Endodermal cell (in vitro differentiated cells): ENCODE measurements around the gene HSF2BP. TPM values are rescaled to one million over a fixed set of nuclear protein-coding genes. Genes with fewer than 3 reads are reported as not detected.

Experiments used
- DNase-seq: peaks from one replicate; pipeline ENCODE4 v3.0.0-alpha.2; 2017
- H3K27ac ChIP-seq: 2 replicates; pipeline ENCODE4 v1.5.1; 2013; ENCODE audit warnings: mild to moderate bottlenecking, low read depth, low read length, moderate library complexity
- H3K27me3 ChIP-seq: 2 replicates; pipeline ENCODE4 v1.6.1; 2013; ENCODE audit warnings: mild to moderate bottlenecking, low read length, moderate library complexity; ENCODE audit not compliant: insufficient read depth, control insufficient read depth, poor library complexity, severe bottlenecking
- H3K36me3 ChIP-seq: 2 replicates; pipeline ENCODE4 v1.7.0; 2013; ENCODE audit warnings: mild to moderate bottlenecking, low read length, moderate library complexity; ENCODE audit not compliant: control insufficient read depth, insufficient read depth
- H3K4me1 ChIP-seq: one replicate; pipeline ENCODE4 v1.7.0; 2013; ENCODE audit warnings: low read length; ENCODE audit not compliant: control insufficient read depth, insufficient read depth
- H3K4me3 ChIP-seq: 2 replicates; pipeline ENCODE4 v1.5.1; 2013; ENCODE audit warnings: mild to moderate bottlenecking, low read length, moderate library complexity
- H3K9ac ChIP-seq: 2 replicates; pipeline ENCODE4 v1.6.1; 2013; ENCODE audit warnings: mild to moderate bottlenecking, low read length, moderate library complexity; ENCODE audit not compliant: poor library complexity, severe bottlenecking; ENCODE audit errors: extremely low read depth
- H3K9me3 ChIP-seq: 2 replicates; pipeline ENCODE4 v1.6.1; 2013; ENCODE audit warnings: mild to moderate bottlenecking, low read length, moderate library complexity; ENCODE audit not compliant: control insufficient read depth
- H3K27ac Mint-ChIP-seq: 2 replicates; pipeline ENCODE4 v1.8.0; 2020; ENCODE audit warnings: mixed read lengths
- H3K27me3 Mint-ChIP-seq: 2 replicates; pipeline ENCODE4 v1.8.0; 2021; ENCODE audit warnings: mild to moderate bottlenecking, mixed read lengths; ENCODE audit not compliant: insufficient read depth
- H3K36me3 Mint-ChIP-seq: 2 replicates; pipeline ENCODE4 v1.8.0; 2020; ENCODE audit warnings: low read depth, mixed read lengths
- H3K4me1 Mint-ChIP-seq: 2 replicates; pipeline ENCODE4 v1.8.0; 2020; ENCODE audit warnings: mixed read lengths
- H3K4me3 Mint-ChIP-seq: 2 replicates; pipeline ENCODE4 v1.8.0; 2020; ENCODE audit warnings: mild to moderate bottlenecking, moderate library complexity, mixed read lengths
- H3K9me3 Mint-ChIP-seq: 2 replicates; pipeline ENCODE4 v1.8.0; 2020; ENCODE audit warnings: mild to moderate bottlenecking, mixed read lengths
- CTCF ChIP-seq: fragments of 200-600 bp; sonication (generic); conservative IDR thresholded peaks from 2 replicates; pipeline ENCODE4 v1.5.0; 2021; ENCODE audit warnings: antibody characterized with exemption, mild to moderate bottlenecking
- WGBS, 2 experiments: methylation state at CpG; one replicate each; pipeline versions ENCODE4 v1.1.5 to v1.1.7; 2013; ENCODE audit warnings: missing lambda C conversion rate in 2 of 2, mixed read lengths in 1 of 2; ENCODE audit not compliant: insufficient coverage in 1 of 2, insufficient read length in 1 of 2; 5-methylcytosine and 5-hydroxymethylcytosine counted together
- total RNA-seq, 2 donors: library from RNA; stranded (reverse); fragmentation: NEBNext Ultra II Directional in 1 of 2; extraction: Animal tissue kit (Norgen Biotek cat#: 25700) in 1 of 2; gene quantifications; 2 replicates in 1 of 2; 3 replicates in 1 of 2; pipeline ENCODE4 v1.2.1, GENCODE V29; 2021

HSF2BP gene
- total RNA-seq, 2 donors from 2014 or later = 1.7 to 1.9 TPM

GRCh38 chr21:43598416-43599120 lies 60.7 kb downstream of the HSF2BP start:
- WGBS, 2 experiments = 80 to 91% methylated on average over 6 to 7 of the region's 7 CpGs
- H3K27ac Mint-ChIP-seq = no peak overlapping the region
- H3K4me1 Mint-ChIP-seq = no peaks in the 10 kb centered on the region
- no peak for DNase-seq
- H3K36me3 Mint-ChIP-seq = no peaks in the 10 kb centered on the region
- Histone ChIP-seq H3K9me3 (no peaks in the 10 kb centered on the region), H3K9ac (no peak overlapping the region), H3K4me3 (no peak overlapping the region), H3K27ac (no peak overlapping the region), H3K36me3 (no peaks in the 10 kb centered on the region), H3K27me3 (no peaks in the 10 kb centered on the region), H3K4me1 (no peaks in the 10 kb centered on the region)
- TF ChIP-seq CTCF = no peak
- H3K9me3 Mint-ChIP-seq = no peaks in the 10 kb centered on the region
- H3K4me3 Mint-ChIP-seq = no peak overlapping the region
- peaks cover 2% of the 10 kb centered on the region for H3K27me3 Mint-ChIP-seq

DNA sequence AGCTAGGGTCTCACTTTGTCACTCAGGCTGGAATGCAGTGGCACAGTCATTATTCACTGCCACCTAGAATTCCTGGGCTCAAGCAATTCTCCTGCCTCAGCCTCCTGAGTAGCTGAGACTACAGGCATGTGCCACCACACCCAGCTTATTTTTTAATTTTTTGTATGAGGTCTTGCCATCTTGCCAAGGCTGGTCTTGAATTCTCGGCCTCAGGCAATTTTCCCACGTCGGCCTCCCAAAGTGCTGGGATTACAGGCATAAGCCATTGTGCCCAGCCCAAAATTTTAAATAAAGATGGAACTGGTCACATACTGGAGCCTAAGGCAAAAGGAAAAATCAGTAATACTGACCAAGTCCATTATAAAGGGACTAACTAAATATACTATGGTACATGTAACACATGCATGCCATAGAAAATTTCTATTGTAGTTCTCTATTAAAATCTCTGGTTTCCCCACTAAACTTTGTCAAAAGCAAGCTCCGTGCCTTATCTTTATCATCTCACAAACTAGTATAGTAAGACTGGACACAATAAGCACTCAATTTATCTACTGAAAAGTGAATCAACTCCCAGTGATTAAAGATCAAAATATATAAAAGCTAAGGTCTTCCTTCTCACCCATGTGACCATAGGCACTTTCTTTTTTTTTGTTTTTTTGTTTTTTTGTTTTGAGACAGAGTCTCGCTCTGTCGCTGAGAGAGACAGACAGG lies 61.6 kb downstream of the HSF2BP start:
- Mint-ChIP-seq H3K27me3 (peaks cover 2% of the 10 kb centered on the region), H3K4me1 (no peaks in the 10 kb centered on the region), H3K9me3 (no peaks in the 10 kb centered on the region), H3K27ac (no peak overlapping the region), H3K4me3 (no peak overlapping the region), H3K36me3 (no peaks in the 10 kb centered on the region)
- no peaks in the 10 kb centered on the region for H3K4me1 ChIP-seq
- H3K9ac ChIP-seq = no peak overlapping the region
- H3K27ac ChIP-seq = no peak overlapping the region
- TF ChIP-seq CTCF = no peak
- H3K36me3 ChIP-seq = no peaks in the 10 kb centered on the region
- no peaks in the 10 kb centered on the region for H3K27me3 ChIP-seq
- DNase-seq = no peak
- H3K4me3 ChIP-seq = no peak overlapping the region
- WGBS, 2 experiments = 93 to 95% methylated on average over 5 to 6 of the region's 6 CpGs
- no peaks in the 10 kb centered on the region for H3K9me3 ChIP-seq

DNA sequence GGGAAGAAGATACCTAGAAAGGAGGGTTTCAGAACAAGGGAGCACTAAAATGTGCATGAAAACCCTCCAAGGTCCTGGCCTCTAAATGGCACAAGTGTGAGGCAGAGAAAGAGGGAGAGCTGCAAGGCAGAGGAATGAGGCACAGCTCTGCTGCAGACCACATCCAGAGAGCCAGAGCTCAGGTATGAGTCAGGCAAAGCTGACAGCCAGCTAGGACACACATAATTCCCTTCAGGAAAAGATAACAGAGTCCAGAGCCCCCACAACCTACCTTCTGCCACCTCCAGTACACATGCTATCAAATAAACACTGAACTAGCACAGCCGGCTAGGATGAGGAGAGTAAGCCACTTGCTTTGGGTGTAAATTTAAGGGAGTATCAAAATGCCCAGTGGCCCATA lies 62.2 kb downstream of the HSF2BP start:
- Histone ChIP-seq H3K36me3 (no peaks in the 10 kb centered on the region), H3K9me3 (no peaks in the 10 kb centered on the region), H3K27me3 (no peaks in the 10 kb centered on the region), H3K9ac (no peak overlapping the region), H3K4me1 (no peaks in the 10 kb centered on the region), H3K4me3 (no peak overlapping the region), H3K27ac (no peak overlapping the region)
- TF ChIP-seq CTCF = no peak
- Mint-ChIP-seq H3K36me3 (no peaks in the 10 kb centered on the region), H3K4me3 (no peak overlapping the region), H3K27ac (no peak overlapping the region), H3K27me3 (peaks cover 2% of the 10 kb centered on the region), H3K4me1 (no peaks in the 10 kb centered on the region), H3K9me3 (no peaks in the 10 kb centered on the region)
- WGBS, 2 experiments = no CpG with 5 or more reads among the region's 1 CpG
- DNase-seq = no peak
